SK-N-SH treated with all-trans-retinoic acid at 6 μM for 48 hours (cell line): ENCODE results near the gene RAD54L.

Experiments used
- ATAC-seq: fragments of 200-7000 bp; cut with Tn5 transposase; 3 replicates; pipeline ENCODE4 v1.9.1; 2020; ENCODE audit warnings: mild to moderate bottlenecking, moderate library complexity
- BACH2 ChIP-seq: fragments of 250-450 bp; sonication (Bioruptor Pico); IDR thresholded peaks from 2 replicates; pipeline ENCODE4 v1.9.0; 2021; ENCODE audit warnings: mild to moderate bottlenecking, borderline replicate concordance
- CREB5 ChIP-seq: fragments of 250-450 bp; sonication (Bioruptor Pico); IDR thresholded peaks from 2 replicates; pipeline ENCODE4 v1.5.1; 2020; ENCODE audit warnings: low read depth, mild to moderate bottlenecking, moderate library complexity
- CSDC2 ChIP-seq: fragments of 250-450 bp; sonication (Bioruptor Pico); IDR thresholded peaks from 2 replicates; pipeline ENCODE4 v1.5.0; 2020; ENCODE audit warnings: mild to moderate bottlenecking, moderate library complexity
- CSRNP3 ChIP-seq: fragments of 250-450 bp; sonication (Bioruptor Pico); IDR thresholded peaks from 2 replicates; pipeline ENCODE4 v1.5.1; 2021; ENCODE audit warnings: mild to moderate bottlenecking, moderate library complexity
- ESRRG ChIP-seq: fragments of 250-450 bp; sonication (Bioruptor Pico); IDR thresholded peaks from 2 replicates; pipeline ENCODE4 v1.6.1; 2021; ENCODE audit warnings: mild to moderate bottlenecking
- GLIS3 ChIP-seq: fragments of 250-450 bp; sonication (Bioruptor Pico); IDR thresholded peaks from 2 replicates; pipeline ENCODE4 v1.5.0; 2020; ENCODE audit warnings: mild to moderate bottlenecking, moderate library complexity
- ISL1 ChIP-seq: fragments of 250-450 bp; sonication (Bioruptor Pico); IDR thresholded peaks from 2 replicates; pipeline ENCODE4 v2.1.2; 2022; ENCODE audit warnings: mild to moderate bottlenecking, moderate library complexity
- OSR1 ChIP-seq: fragments of 250-450 bp; sonication (Bioruptor Pico); IDR thresholded peaks from 2 replicates; pipeline ENCODE4 v1.8.0; 2022; ENCODE audit warnings: moderate library complexity, mild to moderate bottlenecking, inconsistent platforms
- PATZ1 ChIP-seq: fragments of 250-450 bp; sonication (Bioruptor Pico); IDR thresholded peaks from 2 replicates; pipeline ENCODE4 v1.8.0; 2020; ENCODE audit warnings: mild to moderate bottlenecking, moderate library complexity, borderline replicate concordance
- POU6F1 ChIP-seq: fragments of 250-450 bp; sonication (Bioruptor Pico); IDR thresholded peaks from 2 replicates; pipeline ENCODE4 v1.8.0; 2021; ENCODE audit warnings: low read depth, mild to moderate bottlenecking, moderate library complexity, borderline replicate concordance
- PPARA ChIP-seq: fragments of 250-450 bp; sonication (Bioruptor Pico); IDR thresholded peaks from 2 replicates; pipeline ENCODE4 v1.5.0; 2020; ENCODE audit warnings: mild to moderate bottlenecking, borderline replicate concordance
- RARB ChIP-seq: fragments of 250-450 bp; sonication (Bioruptor Pico); IDR thresholded peaks from 2 replicates; pipeline ENCODE4 v1.8.0; 2021; ENCODE audit warnings: mild to moderate bottlenecking, moderate library complexity
- SNAI2 ChIP-seq: fragments of 250-450 bp; sonication (Bioruptor Pico); IDR thresholded peaks from 2 replicates; pipeline ENCODE4 v1.5.0; 2020; ENCODE audit warnings: mild to moderate bottlenecking, moderate library complexity
- TCF4 ChIP-seq: fragments of 250-450 bp; sonication (Bioruptor Pico); IDR thresholded peaks from 2 replicates; pipeline ENCODE4 v1.8.0; 2021; ENCODE audit warnings: mild to moderate bottlenecking, moderate library complexity, borderline replicate concordance
- TOX ChIP-seq: fragments of 250-450 bp; sonication (Bioruptor Pico); IDR thresholded peaks from 2 replicates; pipeline ENCODE4 v1.8.0; 2021; ENCODE audit warnings: mild to moderate bottlenecking, moderate library complexity, borderline replicate concordance
- TSHZ2 ChIP-seq: fragments of 250-450 bp; sonication (Bioruptor Pico); IDR thresholded peaks from 2 replicates; pipeline ENCODE4 v1.5.0; 2020; ENCODE audit warnings: mild to moderate bottlenecking, moderate library complexity
- ZC3H10 ChIP-seq: fragments of 250-450 bp; sonication (Bioruptor Pico); IDR thresholded peaks from 2 replicates; pipeline ENCODE4 v1.5.1; 2021; ENCODE audit warnings: mild to moderate bottlenecking, moderate library complexity
- ZFP3 ChIP-seq: fragments of 250-450 bp; sonication (Bioruptor Pico); IDR thresholded peaks from 2 replicates; pipeline ENCODE4 v1.5.0; 2020; ENCODE audit warnings: mild to moderate bottlenecking, moderate library complexity
- ZFP30 ChIP-seq: fragments of 450-650 bp; formaldehyde crosslinking; IDR thresholded peaks from 2 replicates; pipeline ENCODE4 v1.5.0; 2022; ENCODE audit warnings: mild to moderate bottlenecking, moderate library complexity
- ZNF565 ChIP-seq: fragments of 450-650 bp; formaldehyde crosslinking; conservative IDR thresholded peaks from 2 replicates; pipeline ENCODE4 v1.5.0; 2020; ENCODE audit warnings: low read depth, mild to moderate bottlenecking, moderate library complexity
- ZNF70 ChIP-seq: fragments of 450-650 bp; formaldehyde crosslinking; IDR thresholded peaks from 2 replicates; pipeline ENCODE4 v1.5.0; 2020; ENCODE audit warnings: mild to moderate bottlenecking, moderate library complexity
- ZNF8 ChIP-seq: fragments of 450-650 bp; formaldehyde crosslinking; IDR thresholded peaks from 2 replicates; pipeline ENCODE4 v1.5.0; 2020; ENCODE audit warnings: mild to moderate bottlenecking, moderate library complexity

The RAD54L gene

GRCh38 chr1:46210561-46210960 is 37.0 kb upstream of the RAD54L start:
- ATAC-seq, result no peak
- TF ChIP-seq ISL1 (CRISPR knock-in tag), result no peak
- no peak for TF ChIP-seq TCF4
- TF ChIP-seq ZNF8 (CRISPR knock-in tag), result no peak
- no peak for TF ChIP-seq ZNF565 (CRISPR knock-in tag)
- TF ChIP-seq, all 23 proteins: peak for 0

- TF ChIP-seq PPARA (CRISPR knock-in tag), result no peak
- no peak for TF ChIP-seq CREB5 (CRISPR knock-in tag)
- TF ChIP-seq ZC3H10 (CRISPR knock-in tag), result no peak
- no peak for TF ChIP-seq OSR1 (CRISPR knock-in tag)
- no peak for TF ChIP-seq TSHZ2
- no peak for TF ChIP-seq TOX (CRISPR knock-in tag)
- no peak for TF ChIP-seq ZFP30 (CRISPR knock-in tag)
- no peak for TF ChIP-seq RARB (CRISPR knock-in tag)
- TF ChIP-seq ZFP3, result no peak
- no peak for TF ChIP-seq TCF4
- TF ChIP-seq GLIS3 (CRISPR knock-in tag), result no peak
- no peak for TF ChIP-seq ESRRG (CRISPR knock-in tag)
- no peak for TF ChIP-seq POU6F1 (CRISPR knock-in tag)
- TF ChIP-seq PATZ1 (CRISPR knock-in tag), result no peak
- TF ChIP-seq ZNF565 (CRISPR knock-in tag), result no peak
- no peak for TF ChIP-seq CSRNP3
- no peak for TF ChIP-seq CSDC2 (CRISPR knock-in tag)
- TF ChIP-seq ISL1 (CRISPR knock-in tag), result no peak
- TF ChIP-seq BACH2 (CRISPR knock-in tag), result no peak
- TF ChIP-seq ZNF70 (CRISPR knock-in tag), result no peak
- ATAC-seq, result no peak
Measured at GRCh38 chr1:46211051-46211450, 36.5 kb upstream of the RAD54L start.

- TF ChIP-seq TOX (CRISPR knock-in tag), result no peak
- TF ChIP-seq SNAI2 (CRISPR knock-in tag), result no peak
- TF ChIP-seq ESRRG (CRISPR knock-in tag), result no peak
- TF ChIP-seq ZFP3, result no peak
- no peak for TF ChIP-seq CSDC2 (CRISPR knock-in tag)
- no peak for TF ChIP-seq RARB (CRISPR knock-in tag)
- no peak for TF ChIP-seq ISL1 (CRISPR knock-in tag)
- no peak for ATAC-seq
Measured at GRCh38 chr1:46215504-46215903, 32.1 kb upstream of the RAD54L start.
